ENCODE results near the gene CDKN1C.
A peak's percentile ranks its signal among the peaks of the same experiment; 100 is the strongest.

Gene CDKN1C

GRCh38 chr11:2844116-2844842 is 41.3 kb downstream of the CDKN1C start:
- no peak for TF ChIP-seq CTCF (IDR thresholded peaks at IDR 0.05)

DNA sequence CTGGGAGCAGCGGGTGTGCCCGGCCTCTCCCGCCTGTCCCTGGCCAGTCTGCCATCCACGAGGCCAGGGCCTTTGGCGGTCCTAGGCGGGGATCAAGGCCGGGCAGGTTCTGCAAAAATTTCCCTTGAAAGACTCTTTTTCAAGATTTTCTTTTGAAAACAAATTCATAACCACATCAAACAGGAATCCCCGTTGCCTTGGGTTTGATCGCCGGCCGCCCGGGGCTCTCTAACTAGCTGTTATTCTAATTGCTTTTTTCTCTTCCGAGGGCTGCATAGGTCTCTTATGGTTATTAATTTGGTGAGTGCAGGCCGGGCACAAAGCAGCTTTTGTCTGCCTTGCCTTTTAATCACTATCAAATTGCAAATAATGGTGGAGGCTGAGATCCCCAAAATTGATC is 42.0 kb downstream of the CDKN1C start:
- TF ChIP-seq CTCF (IDR thresholded peaks at IDR 0.05), result no peak
- no peak overlapping the region for H3K4me3 Mint-ChIP-seq
- no peaks in the 10 kb centered on the region for H3K36me3 Mint-ChIP-seq (ENCODE audit: low read depth)
- H3K4me1 Mint-ChIP-seq, result peaks cover 35% of the 10 kb centered on the region
- H3K27ac Mint-ChIP-seq, result no peak overlapping the region
- H3K27me3 Mint-ChIP-seq (ENCODE audit: low read depth, poor library complexity), result peaks cover 7% of the 10 kb centered on the region
- no peaks in the 10 kb centered on the region for H3K9me3 Mint-ChIP-seq
- no peak for DNase-seq

More at GRCh38 chr11:2844116-2844842, 41.3 kb downstream of the CDKN1C start:
- no peak overlapping the region for H3K27ac Mint-ChIP-seq
- H3K36me3 Mint-ChIP-seq (ENCODE audit: low read depth), result no peaks in the 10 kb centered on the region
- H3K4me3 Mint-ChIP-seq, result no peak overlapping the region
- peaks cover 40% of the 10 kb centered on the region for H3K4me1 Mint-ChIP-seq
- no peaks in the 10 kb centered on the region for H3K9me3 Mint-ChIP-seq
- peaks cover 8% of the 10 kb centered on the region for H3K27me3 Mint-ChIP-seq (ENCODE audit: low read depth, poor library complexity)
- DNase-seq, result no peak

DNA sequence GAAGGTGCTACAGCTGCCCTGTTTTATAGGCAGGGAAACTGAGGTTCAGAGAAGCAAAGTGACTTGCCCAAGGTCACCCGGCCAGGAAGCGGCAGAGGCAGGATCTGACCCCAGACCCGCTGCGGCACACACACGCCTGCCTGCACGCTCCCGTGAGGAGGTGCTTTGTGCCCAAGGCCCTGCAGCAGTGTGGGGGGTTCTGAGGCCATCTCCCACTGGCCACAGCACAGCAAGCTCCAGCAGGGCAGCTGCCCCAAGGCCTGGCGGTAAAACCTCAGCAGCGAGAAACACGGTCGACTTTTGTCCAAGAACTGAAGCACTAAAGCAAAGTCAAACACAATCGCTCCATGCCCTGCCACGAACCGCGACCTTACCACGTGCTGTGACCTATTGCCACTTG is 42.7 kb downstream of the CDKN1C start:
- peaks cover 41% of the 10 kb centered on the region for H3K4me1 Mint-ChIP-seq
- TF ChIP-seq CTCF (IDR thresholded peaks at IDR 0.05), result no peak
- no peaks in the 10 kb centered on the region for H3K9me3 Mint-ChIP-seq
- H3K36me3 Mint-ChIP-seq (ENCODE audit: low read depth), result no peaks in the 10 kb centered on the region
- H3K27me3 Mint-ChIP-seq (ENCODE audit: low read depth, poor library complexity), result peaks cover 6% of the 10 kb centered on the region
- no peak overlapping the region for H3K27ac Mint-ChIP-seq
- no peak for DNase-seq
- H3K4me3 Mint-ChIP-seq, result no peak overlapping the region

DNA sequence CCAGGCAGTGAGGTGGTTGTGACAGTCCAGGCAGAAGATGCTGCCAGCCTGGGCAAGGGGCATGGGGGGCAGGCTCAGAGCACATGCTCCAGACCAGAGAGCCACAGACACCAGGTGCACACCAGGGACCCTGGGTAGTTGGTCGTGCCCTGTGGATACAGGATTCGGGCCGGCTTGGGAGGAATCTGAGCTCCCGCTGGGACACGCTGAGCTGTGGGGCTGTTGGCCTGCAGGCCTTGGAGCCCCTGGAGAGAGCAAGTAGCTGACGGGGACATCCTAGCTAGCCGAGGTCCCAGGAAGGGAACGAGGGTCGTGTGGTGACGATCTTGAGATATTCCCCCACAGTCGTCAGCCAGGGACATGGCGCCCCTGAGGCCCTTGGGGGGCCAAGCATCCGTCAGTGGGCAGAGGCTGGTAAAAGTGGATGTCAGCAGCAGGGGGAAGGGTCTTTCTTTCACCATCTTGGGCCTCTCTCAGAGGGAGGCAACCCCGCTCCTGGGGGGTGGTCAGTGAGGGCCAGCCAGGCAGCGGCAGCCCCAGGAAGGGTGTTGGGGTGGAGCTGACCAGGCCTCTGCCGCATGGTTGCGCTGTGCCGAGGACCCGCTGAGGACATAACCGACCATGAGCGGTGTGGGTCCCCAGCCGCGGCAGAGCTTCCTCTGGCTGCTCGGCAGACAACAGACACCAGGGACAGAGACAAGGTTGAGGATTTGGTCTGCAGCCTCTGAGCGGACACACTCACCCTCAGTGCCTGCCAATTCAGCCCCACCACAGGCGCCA is 44.0 kb downstream of the CDKN1C start:
- no peaks in the 10 kb centered on the region for H3K36me3 Mint-ChIP-seq (ENCODE audit: low read depth)
- H3K9me3 Mint-ChIP-seq, result no peaks in the 10 kb centered on the region
- no peak overlapping the region for H3K4me3 Mint-ChIP-seq
- TF ChIP-seq CTCF (IDR thresholded peaks at IDR 0.05), result no peak
- no peak for DNase-seq
- H3K4me1 Mint-ChIP-seq, result peaks cover 46% of the 10 kb centered on the region
- peaks cover 6% of the 10 kb centered on the region for H3K27me3 Mint-ChIP-seq (ENCODE audit: low read depth, poor library complexity)
- peak overlapping the region; percentile 51 for H3K27ac Mint-ChIP-seq

- Mint-ChIP-seq H3K4me3 (peak overlapping the region; percentile 71), H3K36me3 (ENCODE audit: low read depth) (no peaks in the 10 kb centered on the region), H3K27me3 (ENCODE audit: low read depth, poor library complexity) (peaks cover 8% of the 10 kb centered on the region), H3K9me3 (no peaks in the 10 kb centered on the region), H3K27ac (peak overlapping the region; percentile 56), H3K4me1 (peaks cover 62% of the 10 kb centered on the region)
- TF ChIP-seq CTCF (IDR thresholded peaks at IDR 0.05), result no peak
- DNase-seq, result no peak
These were observed 46.1 kb downstream of the CDKN1C start for GRCh38 chr11:2839395-2839943.

All from nephron progenitor cell (in vitro differentiated cells).